A549 (cell line): ENCODE results near the gene TNFAIP6.

Experiments used
- CTCF ChIP-seq: fragments of >200 bp; sonication (Bioruptor Twin); formaldehyde crosslinking; IDR thresholded peaks from 3 replicates; pipeline ENCODE4 v1.5.1; 2016
- EHF ChIP-seq: fragments of 250-450 bp; sonication (Bioruptor Pico); IDR thresholded peaks from 2 replicates; pipeline ENCODE4 v1.5.0; 2020; ENCODE audit warnings: mild to moderate bottlenecking
- HMGXB4 ChIP-seq: fragments of 250-450 bp; sonication (Bioruptor Pico); IDR thresholded peaks from 2 replicates; pipeline ENCODE4 v1.5.0; 2021; ENCODE audit warnings: mild to moderate bottlenecking, moderate library complexity, borderline replicate concordance
- HOXB13 ChIP-seq: fragments of 250-450 bp; sonication (Bioruptor Pico); IDR thresholded peaks from 2 replicates; pipeline ENCODE4 v1.5.0; 2020; ENCODE audit warnings: low read depth, mild to moderate bottlenecking, moderate library complexity
- POLR2A ChIP-seq: IDR thresholded peaks from 2 replicates; pipeline ENCODE4 v1.6.1; 2012; ENCODE audit warnings: mild to moderate bottlenecking, low read length
- RAD21 ChIP-seq, 2 experiments: fragments of >200 bp in 1 of 2; sonication (Bioruptor Twin) in 1 of 2; formaldehyde crosslinking in 1 of 2; IDR thresholded peaks in 1 of 2; conservative IDR thresholded peaks in 1 of 2; 2 replicates in 1 of 2; 3 replicates in 1 of 2; pipeline ENCODE4 v1.6.1; 2012 to 2018; ENCODE audit warnings: inconsistent platforms in 1 of 2

- TF ChIP-seq CTCF, result no peak
- TF ChIP-seq EHF, result no peak
- TF ChIP-seq POLR2A, result no peak
- TF ChIP-seq HMGXB4 (CRISPR knock-in tag), result no peak
- TF ChIP-seq HOXB13 (CRISPR knock-in tag), result no peak
- TF ChIP-seq RAD21 (conservative IDR thresholded peaks at IDR 0.05 in 1 of 2, IDR thresholded peaks at IDR 0.05 in 1 of 2), result no peak
Observed at GRCh38 chr2:151334082-151334815, 23.1 kb upstream of the TNFAIP6 start.
